MCF 10A (cell line): ENCODE results near the gene PLAAT4. TPM values are rescaled to one million over a fixed set of nuclear protein-coding genes. Genes with fewer than 3 reads are reported as not detected.
"Not testable (repeated sequence)": the region's sequence is repeated elsewhere in the genome, so short reads cannot be mapped to it uniquely, and the experiment has no call there.

Experiments
- BruUV-seq: library from RNA; stranded (reverse); fragments of 400-500 nt; replicated peaks from 2 replicates; lab custom pipeline; 2021; lab: Mats Ljungman, UMichigan
- CTCF ChIA-PET: fragments of 300-600 bp; sonication (Branson Sonifier 250); formaldehyde crosslinking; extraction: SDS; loops from one replicate; lab custom pipeline; 2021; ENCODE audit warnings: antibody characterized with exemption, inconsistent platforms; lab: Yijun Ruan, JAX
- POLR2A ChIA-PET: fragments of 300-600, 350-650 bp; sonication (Branson Sonifier 250); formaldehyde crosslinking; extraction: SDS; loops from one replicate; lab custom pipeline; 2020; ENCODE audit warnings: antibody characterized with exemption, inconsistent platforms; lab: Yijun Ruan, JAX
- DNase-seq: peaks from one replicate; pipeline ENCODE4 v3.0.0-alpha.2; 2018; ENCODE audit not compliant: unreplicated experiment
- H3K27ac Mint-ChIP-seq: one replicate; pipeline ENCODE4 v1.8.0; 2022; ENCODE audit warnings: mild to moderate bottlenecking, low read depth, mixed read lengths; ENCODE audit not compliant: unreplicated experiment
- H3K27me3 Mint-ChIP-seq: one replicate; pipeline ENCODE4 v1.8.0; 2022; ENCODE audit warnings: mixed read lengths; ENCODE audit not compliant: insufficient read depth, unreplicated experiment
- H3K36me3 Mint-ChIP-seq: one replicate; pipeline ENCODE4 v1.8.0; 2022; ENCODE audit warnings: mild to moderate bottlenecking, moderate library complexity, mixed read lengths; ENCODE audit not compliant: insufficient read depth, unreplicated experiment
- H3K4me1 Mint-ChIP-seq: one replicate; pipeline ENCODE4 v1.8.0; 2022; ENCODE audit warnings: mixed read lengths; ENCODE audit not compliant: insufficient read depth, unreplicated experiment
- H3K4me3 Mint-ChIP-seq: one replicate; pipeline ENCODE4 v1.8.0; 2022; ENCODE audit warnings: mild to moderate bottlenecking, moderate library complexity, mixed read lengths; ENCODE audit not compliant: unreplicated experiment
- H3K9me3 Mint-ChIP-seq: one replicate; pipeline ENCODE4 v1.8.0; 2022; ENCODE audit warnings: mixed read lengths; ENCODE audit not compliant: unreplicated experiment
- intact Hi-C: fragments of 100-400 bp; cut with micrococcal nuclease; formaldehyde crosslinking; loops from 2 replicates; pipeline ENCODE4 v1.14.1; 2022
- total RNA-seq: library from RNA; stranded (reverse); gene quantifications from 2 replicates; pipeline ENCODE4 v1.2.3, GENCODE V29; 2022
- TF ChIP-seq, protein P1 (sequence below): fragments of 200-600 bp; IDR thresholded peaks from one replicate; pipeline ENCODE4 v1.8.0; 2022; ENCODE audit warnings: antibody characterized with exemption, mild to moderate bottlenecking; ENCODE audit not compliant: unreplicated experiment

The PLAAT4 gene
- total RNA-seq, 1 experiment from 2014 or later: 0.96 TPM

DNA sequence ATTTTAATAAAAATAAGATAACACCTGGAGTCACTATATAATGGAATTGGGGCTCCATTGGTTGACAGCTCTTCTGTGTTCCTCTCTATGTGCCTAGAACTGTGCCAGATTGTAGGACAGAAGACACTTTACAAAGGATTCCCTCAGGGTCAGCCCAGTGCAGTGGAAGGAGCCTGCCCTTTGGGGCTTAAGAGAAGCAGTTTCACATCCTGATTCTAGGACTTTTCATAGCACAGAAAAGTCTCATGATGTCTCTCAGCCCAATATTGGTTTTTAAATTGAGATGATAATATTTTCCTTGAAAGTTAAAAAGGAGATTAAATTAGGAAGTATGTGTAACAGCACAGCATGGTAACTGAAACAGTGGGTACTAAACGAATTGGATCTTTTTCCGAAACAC is 7.1 kb downstream of the PLAAT4 start:
- no peaks in the 10 kb centered on the region for H3K9me3 Mint-ChIP-seq
- no TSS peak for BruUV-seq

DNA sequence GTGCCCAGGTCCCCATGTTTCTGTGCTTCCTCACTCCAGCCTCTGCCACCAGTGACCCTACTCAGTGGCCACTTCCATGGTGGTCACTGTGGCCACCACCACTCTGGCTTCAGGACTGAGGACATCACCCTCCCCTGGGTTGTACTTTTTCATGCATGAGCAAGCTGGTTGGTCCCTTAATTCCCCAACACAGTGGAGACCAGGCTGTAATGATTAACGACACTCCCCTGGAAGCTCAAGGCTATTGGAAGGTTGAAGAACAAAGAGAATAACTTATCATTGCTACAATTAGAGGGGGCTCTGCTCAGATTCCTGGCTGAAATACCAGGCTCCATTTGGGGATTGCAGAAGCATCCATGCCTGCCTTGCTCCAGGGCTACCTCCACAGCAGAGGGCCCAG is 10.5 kb downstream of the PLAAT4 start:
- BruUV-seq: no TSS peak
- CTCF ChIA-PET: interaction anchor here (0.6 to 0.8 kb wide), 2 partner anchors 10 to 105 kb away, joined by 4 to 9 read pairs; partner anchors contain the start of gene PLAAT4
- Mint-ChIP-seq H3K27ac (no peak overlapping the region), H3K4me3 (no peak overlapping the region), H3K36me3 (no peaks in the 10 kb centered on the region), H3K9me3 (no peaks in the 10 kb centered on the region), H3K4me1 (no peaks in the 10 kb centered on the region), H3K27me3 (no peaks in the 10 kb centered on the region)
- DNase-seq: no peak
- TF ChIP-seq, protein P1, sequence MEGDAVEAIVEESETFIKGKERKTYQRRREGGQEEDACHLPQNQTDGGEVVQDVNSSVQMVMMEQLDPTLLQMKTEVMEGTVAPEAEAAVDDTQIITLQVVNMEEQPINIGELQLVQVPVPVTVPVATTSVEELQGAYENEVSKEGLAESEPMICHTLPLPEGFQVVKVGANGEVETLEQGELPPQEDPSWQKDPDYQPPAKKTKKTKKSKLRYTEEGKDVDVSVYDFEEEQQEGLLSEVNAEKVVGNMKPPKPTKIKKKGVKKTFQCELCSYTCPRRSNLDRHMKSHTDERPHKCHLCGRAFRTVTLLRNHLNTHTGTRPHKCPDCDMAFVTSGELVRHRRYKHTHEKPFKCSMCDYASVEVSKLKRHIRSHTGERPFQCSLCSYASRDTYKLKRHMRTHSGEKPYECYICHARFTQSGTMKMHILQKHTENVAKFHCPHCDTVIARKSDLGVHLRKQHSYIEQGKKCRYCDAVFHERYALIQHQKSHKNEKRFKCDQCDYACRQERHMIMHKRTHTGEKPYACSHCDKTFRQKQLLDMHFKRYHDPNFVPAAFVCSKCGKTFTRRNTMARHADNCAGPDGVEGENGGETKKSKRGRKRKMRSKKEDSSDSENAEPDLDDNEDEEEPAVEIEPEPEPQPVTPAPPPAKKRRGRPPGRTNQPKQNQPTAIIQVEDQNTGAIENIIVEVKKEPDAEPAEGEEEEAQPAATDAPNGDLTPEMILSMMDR: no peak
- POLR2A ChIA-PET: interaction anchor here (0.5 to 0.8 kb wide), 2 partner anchors 12 to 595 kb away, joined by 4 to 5 read pairs; no protein-coding TSS in a partner anchor
- intact Hi-C loops: no loop called here

More for the DNA sequence above, 7.1 kb downstream of the PLAAT4 start:
- ChIA-PET CTCF (no interaction called here), POLR2A (no interaction called here)
- intact Hi-C loops: no loop called here
- Mint-ChIP-seq H3K27me3 (no peaks in the 10 kb centered on the region), H3K4me1 (no peaks in the 10 kb centered on the region), H3K27ac (no peak overlapping the region), H3K4me3 (no peak overlapping the region), H3K36me3 (no peaks in the 10 kb centered on the region)
- TF ChIP-seq, protein P1: no peak
- DNase-seq: no peak

DNA sequence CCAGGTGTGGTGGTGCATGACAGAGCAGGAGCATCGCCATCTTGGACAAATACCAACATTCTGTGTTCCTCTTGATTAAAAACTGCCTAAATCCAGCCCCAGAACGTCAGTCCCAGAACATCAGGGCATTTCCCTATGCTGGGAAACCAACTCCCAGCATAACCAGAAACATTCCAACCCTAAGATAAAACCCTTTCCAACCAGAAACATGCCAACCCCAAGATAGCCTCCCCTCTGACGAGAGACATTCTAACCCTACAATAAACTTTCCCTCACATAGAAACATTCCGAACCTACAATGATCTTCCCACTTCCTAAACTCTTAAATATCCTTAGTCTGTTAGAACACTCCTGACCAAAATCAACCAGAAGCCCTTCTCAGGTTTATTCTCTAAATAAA is 11.6 kb downstream of the PLAAT4 start:
- POLR2A ChIA-PET: no interaction called here

DNA sequence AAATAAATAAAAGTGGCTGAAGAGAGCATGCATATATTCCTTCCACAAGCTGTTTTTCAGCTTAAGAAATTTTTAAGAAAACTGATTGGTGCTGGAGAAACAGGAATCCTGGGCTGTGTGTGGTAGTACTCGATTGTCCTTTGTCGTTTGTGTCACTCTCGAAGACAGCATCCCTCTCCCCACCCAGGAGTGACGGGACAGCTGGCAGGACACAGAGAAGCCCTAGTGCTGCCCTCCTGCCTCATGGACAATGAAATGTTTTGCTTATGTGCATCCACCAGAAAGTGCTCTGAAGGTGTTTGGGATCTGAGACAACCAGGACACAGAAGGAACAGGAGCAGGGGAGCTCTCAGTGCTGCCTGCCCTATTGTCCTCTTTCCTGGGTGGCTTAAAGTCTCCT is 12.8 kb downstream of the PLAAT4 start:
- no peaks in the 10 kb centered on the region for H3K4me1 Mint-ChIP-seq
- ChIA-PET POLR2A (no interaction called here), CTCF (interaction anchor here (0.8 kb wide), 1 partner anchor 10 kb away, joined by 3 read pairs; no protein-coding TSS in a partner anchor)
- no TSS peak for BruUV-seq
- TF ChIP-seq, protein P1: no peak
- H3K27ac Mint-ChIP-seq: no peak overlapping the region
- peaks cover 5% of the 10 kb centered on the region for H3K36me3 Mint-ChIP-seq
- H3K4me3 Mint-ChIP-seq: no peak overlapping the region
- intact Hi-C loops: no loop called here
- no peaks in the 10 kb centered on the region for H3K9me3 Mint-ChIP-seq
- no peak for DNase-seq
- no peaks in the 10 kb centered on the region for H3K27me3 Mint-ChIP-seq

More for the DNA sequence above, 11.6 kb downstream of the PLAAT4 start:
- Mint-ChIP-seq H3K4me3 (no peak overlapping the region), H3K9me3 (no peaks in the 10 kb centered on the region), H3K27me3 (no peaks in the 10 kb centered on the region), H3K27ac (no peak overlapping the region), H3K4me1 (no peaks in the 10 kb centered on the region), H3K36me3 (peaks cover 5% of the 10 kb centered on the region)
- CTCF ChIA-PET: interaction anchor here (0.5 kb wide), 1 partner anchor 362 kb away, joined by 3 read pairs; no protein-coding TSS in a partner anchor
- TF ChIP-seq, protein P1: no peak
- intact Hi-C loops: no loop called here
- no peak for DNase-seq
- no TSS peak for BruUV-seq

DNA sequence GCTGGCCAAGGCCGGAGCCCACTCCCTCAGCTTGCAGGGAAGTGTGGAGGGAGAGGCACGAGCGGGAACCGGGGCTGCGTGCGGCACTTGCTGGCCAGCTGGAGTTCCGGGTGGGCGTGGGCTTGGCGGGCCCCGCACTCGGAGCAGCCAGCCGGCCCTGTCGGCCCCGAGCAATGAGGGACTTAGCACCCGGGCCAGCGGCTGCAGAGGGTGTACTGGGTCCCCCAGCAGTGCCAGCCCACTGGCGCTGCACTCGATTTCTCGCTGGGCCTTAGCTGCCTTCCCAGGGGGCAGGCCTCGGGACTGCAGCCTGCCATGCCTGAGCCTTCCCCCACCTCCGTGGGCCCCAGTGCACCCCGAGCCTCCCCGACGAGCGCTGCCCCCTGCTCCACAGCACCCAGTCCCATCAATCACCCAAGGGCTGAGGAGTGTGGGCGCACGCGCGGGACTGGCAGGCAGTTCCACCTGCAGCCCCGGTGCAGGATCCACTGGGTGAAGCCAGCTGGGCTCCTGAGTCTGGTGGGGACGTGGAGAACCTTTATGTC is 13.6 kb downstream of the PLAAT4 start:
- intact Hi-C loops, H3K27ac Mint-ChIP-seq, H3K27me3 Mint-ChIP-seq, H3K36me3 Mint-ChIP-seq, H3K4me3 Mint-ChIP-seq, H3K9me3 Mint-ChIP-seq, CTCF ChIA-PET, BruUV-seq, DNase-seq, H3K4me1 Mint-ChIP-seq, POLR2A ChIA-PET: not testable (repeated sequence)
